OCI-LY7 (cell line): ENCODE results near the gene TMPRSS4. TPM values are rescaled to one million over a fixed set of nuclear protein-coding genes. Genes with fewer than 3 reads are reported as not detected.

Experiments
- BruUV-seq: library from RNA; stranded (reverse); fragments of 400-500 nt; replicated peaks from 2 replicates; lab custom pipeline; 2021; lab: Mats Ljungman, UMichigan
- CTCF ChIA-PET: fragments of 300-600 bp; sonication (Branson Sonifier 250); formaldehyde crosslinking; loops from one replicate; lab custom pipeline; 2022; ENCODE audit warnings: antibody characterized with exemption; ENCODE audit not compliant: unreplicated experiment; lab: Charles Lee
- POLR2A ChIA-PET: fragments of 300-600 bp; sonication (Branson Sonifier 250); formaldehyde crosslinking; loops from one replicate; lab custom pipeline; 2022; ENCODE audit warnings: antibody characterized with exemption; lab: Charles Lee
- DNase-seq: peaks from one replicate; pipeline ENCODE4 v3.0.0-alpha.2; 2015; ENCODE audit warnings: low spot score
- H2AFZ ChIP-seq: fragments of 200-600 bp; sonication (generic), shearing (Covaris generic); 2 replicates; pipeline ENCODE4 v1.6.1; 2014; ENCODE audit warnings: mild to moderate bottlenecking, antibody characterized with exemption, low read length, moderate library complexity
- H3K27ac ChIP-seq: fragments of 200-600 bp; sonication (generic); 2 replicates; pipeline ENCODE4 v1.5.1; 2014; ENCODE audit warnings: mixed run types, low read depth, mild to moderate bottlenecking, moderate library complexity, low read length, inconsistent platforms; ENCODE audit not compliant: poor library complexity, severe bottlenecking
- H3K36me3 ChIP-seq: fragments of 200-600 bp; sonication (generic); 2 replicates; pipeline ENCODE4 v1.6.1; 2014; ENCODE audit warnings: mild to moderate bottlenecking, antibody characterized with exemption, low read length, moderate library complexity, mixed read lengths; ENCODE audit not compliant: insufficient read depth
- H3K4me1 ChIP-seq: fragments of 200-600 bp; sonication (generic); 2 replicates; pipeline ENCODE4 v1.5.1; 2014; ENCODE audit warnings: mild to moderate bottlenecking, low read length; ENCODE audit not compliant: insufficient read depth, poor library complexity, severe bottlenecking
- H3K4me2 ChIP-seq: fragments of 200-600 bp; sonication (generic); 2 replicates; pipeline ENCODE4 v1.6.1; 2014; ENCODE audit warnings: mild to moderate bottlenecking, low read length
- H3K4me3 ChIP-seq: fragments of 200-600 bp; sonication (generic); 2 replicates; pipeline ENCODE4 v1.5.1; 2014; ENCODE audit warnings: mild to moderate bottlenecking, low read depth, low read length; ENCODE audit not compliant: poor library complexity, severe bottlenecking
- H3K79me2 ChIP-seq: fragments of 200-600 bp; sonication (generic); 2 replicates; pipeline ENCODE4 v1.6.1; 2016; ENCODE audit warnings: low read depth, mild to moderate bottlenecking, low read length, moderate library complexity, mixed read lengths; ENCODE audit not compliant: insufficient read depth
- H3K9me2 ChIP-seq: fragments of 200-600 bp; sonication (generic); 2 replicates; pipeline ENCODE4 v1.6.1; 2016; ENCODE audit warnings: mild to moderate bottlenecking, low read length, mixed read lengths; ENCODE audit not compliant: insufficient read depth
- H3K9me3 ChIP-seq: fragments of 200-600 bp; sonication (generic); 2 replicates; pipeline ENCODE4 v1.6.1; 2014; ENCODE audit warnings: mild to moderate bottlenecking, mixed run types, low read length, mixed read lengths
- H4K20me1 ChIP-seq: fragments of 200-600 bp; sonication (generic); 2 replicates; pipeline ENCODE4 v1.6.1; 2014; ENCODE audit warnings: mild to moderate bottlenecking, antibody characterized with exemption, low read length, moderate library complexity, mixed read lengths; ENCODE audit not compliant: insufficient read depth
- EZH2phosphoT487 ChIP-seq: fragments of 200-600 bp; sonication (generic); IDR thresholded peaks from 2 replicates; pipeline ENCODE4 v1.6.1; 2018; ENCODE audit warnings: low read depth, borderline replicate concordance, mild to moderate bottlenecking, mixed run types, antibody characterized with exemption, low read length, moderate library complexity, mixed read lengths
- intact Hi-C: fragments of 100-400 bp; cut with micrococcal nuclease; formaldehyde crosslinking; loops from one replicate; pipeline ENCODE4 v1.10.0; 2022; ENCODE audit not compliant: unreplicated experiment
- total RNA-seq, 2 experiments: library from RNA; depleted of rRNA in 1 of 2; stranded (reverse); fragments of >200 nt in 1 of 2; shearing (Covaris generic) in 1 of 2; gene quantifications; 2 replicates each; pipeline ENCODE4 v1.2.3, GENCODE V29; 2014 to 2022
- TF ChIP-seq, protein P1 (sequence below): fragments of 200-600 bp; sonication (generic); conservative IDR thresholded peaks from 2 replicates; pipeline ENCODE4 v1.5.1; 2014; ENCODE audit warnings: mild to moderate bottlenecking, antibody characterized with exemption, low read length, moderate library complexity, mixed read lengths

Gene TMPRSS4
- total RNA-seq, 2 experiments from 2014 or later = 0.03 TPM; not detected in 1

DNA sequence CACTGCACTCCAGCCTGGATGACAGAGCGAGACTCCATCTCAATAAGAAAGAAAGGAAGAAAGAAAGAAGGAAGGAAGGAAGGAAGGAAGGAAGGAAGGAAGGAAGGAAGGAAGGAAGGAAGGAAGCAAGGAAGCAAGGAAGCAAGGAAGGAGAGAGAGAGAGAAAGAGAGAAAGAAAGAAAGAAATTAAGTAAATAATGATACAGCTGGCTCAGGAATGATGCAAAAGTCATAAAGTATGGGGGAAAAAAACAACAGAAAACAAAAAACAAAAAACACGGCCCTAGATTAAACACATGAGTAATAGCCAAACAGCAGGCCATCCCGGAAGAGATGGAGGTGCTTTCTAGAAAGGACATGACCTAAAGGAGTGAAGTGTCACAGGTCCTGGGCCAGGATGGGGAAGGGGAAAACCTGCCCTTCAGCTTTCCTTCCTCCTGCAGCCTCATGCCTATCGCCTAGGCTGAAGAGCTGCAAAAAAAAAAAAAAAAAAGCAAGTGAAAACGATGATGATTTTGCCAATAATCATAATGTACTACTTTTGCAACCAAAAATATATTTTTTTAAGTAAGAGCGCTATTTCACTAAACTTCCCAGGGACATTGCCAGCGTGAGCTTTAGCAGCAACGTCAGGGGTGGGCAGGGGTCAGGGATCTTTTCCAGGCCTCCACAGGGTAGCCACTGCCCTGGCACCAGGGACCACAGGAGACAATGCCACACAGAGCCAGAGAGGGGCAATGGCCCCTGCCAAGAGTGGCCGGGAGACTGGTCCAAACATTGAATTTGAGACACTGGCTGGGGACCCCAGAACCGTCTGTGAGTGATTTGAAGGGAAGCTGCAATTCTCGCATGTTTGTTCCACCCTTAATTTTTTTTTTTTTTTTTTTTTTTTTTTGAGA lies 28.2 kb upstream of the TMPRSS4 start:
- Histone ChIP-seq H3K36me3 (no peaks in the 10 kb centered on the region), H3K4me2 (no peak overlapping the region), H4K20me1 (no peaks in the 10 kb centered on the region), H3K9me3 (no peaks in the 10 kb centered on the region), H2AFZ (no peak overlapping the region), H3K4me1 (peaks cover 12% of the 10 kb centered on the region), H3K4me3 (no peak overlapping the region), H3K79me2 (no peaks in the 10 kb centered on the region), H3K27ac (no peak overlapping the region), H3K9me2 (no peaks in the 10 kb centered on the region)
- TF ChIP-seq, protein P1, sequence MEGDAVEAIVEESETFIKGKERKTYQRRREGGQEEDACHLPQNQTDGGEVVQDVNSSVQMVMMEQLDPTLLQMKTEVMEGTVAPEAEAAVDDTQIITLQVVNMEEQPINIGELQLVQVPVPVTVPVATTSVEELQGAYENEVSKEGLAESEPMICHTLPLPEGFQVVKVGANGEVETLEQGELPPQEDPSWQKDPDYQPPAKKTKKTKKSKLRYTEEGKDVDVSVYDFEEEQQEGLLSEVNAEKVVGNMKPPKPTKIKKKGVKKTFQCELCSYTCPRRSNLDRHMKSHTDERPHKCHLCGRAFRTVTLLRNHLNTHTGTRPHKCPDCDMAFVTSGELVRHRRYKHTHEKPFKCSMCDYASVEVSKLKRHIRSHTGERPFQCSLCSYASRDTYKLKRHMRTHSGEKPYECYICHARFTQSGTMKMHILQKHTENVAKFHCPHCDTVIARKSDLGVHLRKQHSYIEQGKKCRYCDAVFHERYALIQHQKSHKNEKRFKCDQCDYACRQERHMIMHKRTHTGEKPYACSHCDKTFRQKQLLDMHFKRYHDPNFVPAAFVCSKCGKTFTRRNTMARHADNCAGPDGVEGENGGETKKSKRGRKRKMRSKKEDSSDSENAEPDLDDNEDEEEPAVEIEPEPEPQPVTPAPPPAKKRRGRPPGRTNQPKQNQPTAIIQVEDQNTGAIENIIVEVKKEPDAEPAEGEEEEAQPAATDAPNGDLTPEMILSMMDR = no peak
- no peak for TF ChIP-seq EZH2phosphoT487
- ChIA-PET POLR2A (interaction anchor here (0.6 to 1.0 kb wide), 3 partner anchors 41 to 1311 kb away, joined by 3 to 6 read pairs (median 4); no protein-coding TSS in a partner anchor), CTCF (no interaction called here)
- DNase-seq = no peak
- intact Hi-C loops = no loop called here
- BruUV-seq = no TSS peak

- H2AFZ ChIP-seq = no peak overlapping the region
- no peak overlapping the region for H3K27ac ChIP-seq
- ChIA-PET CTCF (no interaction called here), POLR2A (no interaction called here)
- no peaks in the 10 kb centered on the region for H4K20me1 ChIP-seq
- BruUV-seq = no TSS peak
- intact Hi-C loops = no loop called here
- no peak for DNase-seq
- no peaks in the 10 kb centered on the region for H3K36me3 ChIP-seq
- H3K4me2 ChIP-seq = no peak overlapping the region
- H3K4me3 ChIP-seq = no peak overlapping the region
- TF ChIP-seq, protein P1 = no peak
- TF ChIP-seq EZH2phosphoT487 = no peak
- no peaks in the 10 kb centered on the region for H3K9me3 ChIP-seq
- H3K4me1 ChIP-seq = peaks cover 12% of the 10 kb centered on the region
- H3K79me2 ChIP-seq = no peaks in the 10 kb centered on the region
- H3K9me2 ChIP-seq = no peaks in the 10 kb centered on the region
Observed at GRCh38 chr11:118049771-118050170, 27.1 kb upstream of the TMPRSS4 start.
